Measurements from ENCODE around the gene SLC16A7. TPM values are rescaled to one million over a fixed set of nuclear protein-coding genes. Genes with fewer than 3 reads are reported as not detected.

SLC16A7 gene
- total RNA-seq, 2 experiments from 2014 or later: 33.0 to 34.8 TPM

DNA sequence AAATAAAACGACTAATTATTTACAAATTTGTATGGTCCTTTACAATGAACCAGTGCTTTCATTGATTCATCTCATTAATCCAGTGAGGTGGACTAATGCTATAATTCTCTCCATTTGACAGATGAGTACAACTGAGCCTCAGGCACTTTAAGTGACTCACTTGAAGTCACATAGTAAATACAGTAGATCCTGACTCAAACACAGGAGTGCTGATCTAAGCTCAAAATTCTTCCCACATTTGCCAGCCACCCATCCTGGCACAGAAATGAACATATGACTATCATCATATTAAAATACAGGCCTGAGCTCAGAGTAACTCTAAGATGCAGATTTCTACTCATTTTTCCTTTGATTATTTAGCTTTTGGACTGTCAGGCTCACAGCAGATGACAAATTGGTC lies 30.6 kb downstream of the SLC16A7 start:
- ATAC-seq (peak; percentile 71), DNase-seq (no peak)
- Mint-ChIP-seq H3K36me3 (ENCODE audit: low read depth) (peaks cover 21% of the 10 kb centered on the region), H3K9me3 (ENCODE audit: low read depth) (no peaks in the 10 kb centered on the region), H3K4me1 (peaks cover 51% of the 10 kb centered on the region), H3K27me3 (no peaks in the 10 kb centered on the region), H3K4me3 (no peak overlapping the region), H3K27ac (no peak overlapping the region)
- CTCF ChIA-PET: interaction anchor here (0.6 kb wide), 1 partner anchor 103 kb away, joined by 3 read pairs; no protein-coding TSS in a partner anchor
- intact Hi-C loops (cut with DNase I, micrococcal nuclease): no loop called here
- POLR2A ChIA-PET: interaction anchor here (0.6 kb wide), 1 partner anchor 8 kb away, joined by 4 read pairs; no protein-coding TSS in a partner anchor

DNA sequence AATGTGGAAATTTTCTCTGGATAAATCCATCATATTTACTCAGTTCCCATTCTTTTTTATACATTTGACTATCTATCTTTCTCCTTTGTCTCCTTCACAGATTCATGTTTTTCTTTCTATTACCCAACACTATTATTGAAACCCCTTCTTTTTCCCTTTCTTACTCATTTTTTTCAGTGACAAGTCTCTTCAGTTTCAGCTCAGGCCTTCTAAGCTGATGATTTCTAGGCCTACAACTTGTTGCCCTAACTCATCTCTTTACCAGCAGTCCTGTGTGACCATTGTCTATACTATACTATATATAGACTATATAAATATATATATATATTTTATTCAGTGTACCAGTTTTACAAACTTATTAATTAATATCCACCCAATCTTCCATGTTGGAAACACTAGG lies 31.8 kb downstream of the SLC16A7 start:
- no peak for DNase-seq
- peak; percentile 55 for ATAC-seq
- Mint-ChIP-seq H3K9me3 (ENCODE audit: low read depth) (no peaks in the 10 kb centered on the region), H3K36me3 (ENCODE audit: low read depth) (peaks cover 26% of the 10 kb centered on the region), H3K27ac (no peak overlapping the region), H3K27me3 (no peaks in the 10 kb centered on the region), H3K4me1 (peaks cover 56% of the 10 kb centered on the region), H3K4me3 (no peak overlapping the region)
- ChIA-PET POLR2A (interaction anchor here (0.6 kb wide), 2 partner anchors 18 to 30 kb away, joined by 3 to 5 read pairs; no protein-coding TSS in a partner anchor), CTCF (no interaction called here)
- intact Hi-C loops (cut with DNase I, micrococcal nuclease): loop anchor here in 1 of 2 experiments (1.0 kb wide), 1 partner anchor 30 kb away; no protein-coding TSS in a partner anchor

DNA sequence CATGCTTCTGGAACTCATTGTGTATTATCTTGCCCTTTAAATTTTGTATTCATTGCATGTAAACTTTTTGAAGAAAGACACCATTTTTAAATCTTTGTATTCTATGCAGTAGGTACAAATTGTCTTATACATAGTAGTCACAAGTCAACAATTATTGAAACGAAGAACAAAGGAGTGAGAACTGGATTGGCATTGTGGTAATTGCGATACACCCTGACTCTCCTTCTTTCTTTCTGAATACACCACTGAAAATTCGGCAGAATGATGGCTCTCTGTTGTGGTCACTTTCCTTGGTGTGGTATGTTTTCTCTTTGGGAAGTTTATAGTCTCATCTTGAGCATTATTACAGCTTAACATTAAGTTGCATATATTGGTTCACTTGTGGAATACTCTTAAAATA lies 34.1 kb downstream of the SLC16A7 start:
- H3K36me3 Mint-ChIP-seq (ENCODE audit: low read depth): peaks cover 32% of the 10 kb centered on the region
- POLR2A ChIA-PET: no interaction called here
- no peaks in the 10 kb centered on the region for H3K27me3 Mint-ChIP-seq
- peaks cover 61% of the 10 kb centered on the region for H3K4me1 Mint-ChIP-seq
- H3K9me3 Mint-ChIP-seq (ENCODE audit: low read depth): no peaks in the 10 kb centered on the region
- H3K4me3 Mint-ChIP-seq: no peak overlapping the region
- intact Hi-C loops (cut with DNase I, micrococcal nuclease): no loop called here
- CTCF ChIA-PET: no interaction called here
- no peak for DNase-seq
- no peak for ATAC-seq
- H3K27ac Mint-ChIP-seq: no peak overlapping the region

DNA sequence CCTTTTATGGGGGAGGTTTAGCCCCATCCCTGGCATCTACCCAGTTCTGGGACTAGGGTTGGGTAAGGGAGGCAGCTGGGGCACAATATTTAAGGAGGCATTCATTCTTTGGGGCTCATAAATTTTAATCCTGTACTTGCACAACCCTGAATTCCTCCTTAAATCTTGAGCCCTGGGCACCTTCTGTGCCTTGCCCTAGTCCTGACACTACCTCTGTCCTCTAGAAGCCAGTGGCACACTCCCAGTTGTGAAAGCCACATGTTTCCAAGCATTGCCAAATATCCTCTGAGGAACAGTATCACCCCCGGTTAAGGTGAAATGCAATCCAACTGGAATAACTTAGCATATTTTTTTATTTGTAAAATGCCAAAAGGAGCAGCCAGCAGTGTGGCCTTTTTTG lies 36.6 kb downstream of the SLC16A7 start:
- POLR2A ChIA-PET: no interaction called here
- H3K36me3 Mint-ChIP-seq (ENCODE audit: low read depth): peaks cover 28% of the 10 kb centered on the region
- CTCF ChIA-PET: interaction anchor here (1.9 kb wide), 1 partner anchor 19 kb away, joined by 5 read pairs; no protein-coding TSS in a partner anchor
- H3K4me3 Mint-ChIP-seq: no peak overlapping the region
- no peak for DNase-seq
- no peak for ATAC-seq
- H3K27me3 Mint-ChIP-seq: no peaks in the 10 kb centered on the region
- no peak overlapping the region for H3K27ac Mint-ChIP-seq
- peaks cover 58% of the 10 kb centered on the region for H3K4me1 Mint-ChIP-seq
- intact Hi-C loops (cut with DNase I, micrococcal nuclease): no loop called here
- H3K9me3 Mint-ChIP-seq (ENCODE audit: low read depth): no peaks in the 10 kb centered on the region

DNA sequence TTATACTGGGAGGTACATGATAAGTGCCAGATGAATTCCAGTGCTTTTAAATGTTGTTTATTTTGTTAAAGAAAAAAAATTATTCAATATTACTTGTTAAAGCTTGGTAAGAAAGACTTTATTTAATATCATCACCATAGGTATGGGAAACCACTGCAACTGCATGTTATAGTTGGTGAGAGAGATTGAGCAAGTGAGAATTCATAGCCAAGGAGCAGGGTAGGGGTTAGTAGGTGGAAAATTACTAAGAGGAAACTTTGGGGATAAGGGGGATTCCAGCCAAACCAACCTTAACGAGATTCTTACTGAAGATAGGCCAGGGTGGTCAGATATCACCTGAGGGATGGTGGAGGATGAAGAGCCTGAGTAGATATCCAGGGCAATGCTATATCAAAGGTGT lies 38.4 kb downstream of the SLC16A7 start:
- intact Hi-C loops (cut with DNase I, micrococcal nuclease): no loop called here
- no peaks in the 10 kb centered on the region for H3K27me3 Mint-ChIP-seq
- ATAC-seq (no peak), DNase-seq (no peak)
- no peaks in the 10 kb centered on the region for H3K9me3 Mint-ChIP-seq (ENCODE audit: low read depth)
- no peak overlapping the region for H3K27ac Mint-ChIP-seq
- ChIA-PET POLR2A (no interaction called here), CTCF (no interaction called here)
- H3K36me3 Mint-ChIP-seq (ENCODE audit: low read depth): peaks cover 21% of the 10 kb centered on the region
- H3K4me3 Mint-ChIP-seq: no peak overlapping the region
- H3K4me1 Mint-ChIP-seq: peaks cover 55% of the 10 kb centered on the region

DNA sequence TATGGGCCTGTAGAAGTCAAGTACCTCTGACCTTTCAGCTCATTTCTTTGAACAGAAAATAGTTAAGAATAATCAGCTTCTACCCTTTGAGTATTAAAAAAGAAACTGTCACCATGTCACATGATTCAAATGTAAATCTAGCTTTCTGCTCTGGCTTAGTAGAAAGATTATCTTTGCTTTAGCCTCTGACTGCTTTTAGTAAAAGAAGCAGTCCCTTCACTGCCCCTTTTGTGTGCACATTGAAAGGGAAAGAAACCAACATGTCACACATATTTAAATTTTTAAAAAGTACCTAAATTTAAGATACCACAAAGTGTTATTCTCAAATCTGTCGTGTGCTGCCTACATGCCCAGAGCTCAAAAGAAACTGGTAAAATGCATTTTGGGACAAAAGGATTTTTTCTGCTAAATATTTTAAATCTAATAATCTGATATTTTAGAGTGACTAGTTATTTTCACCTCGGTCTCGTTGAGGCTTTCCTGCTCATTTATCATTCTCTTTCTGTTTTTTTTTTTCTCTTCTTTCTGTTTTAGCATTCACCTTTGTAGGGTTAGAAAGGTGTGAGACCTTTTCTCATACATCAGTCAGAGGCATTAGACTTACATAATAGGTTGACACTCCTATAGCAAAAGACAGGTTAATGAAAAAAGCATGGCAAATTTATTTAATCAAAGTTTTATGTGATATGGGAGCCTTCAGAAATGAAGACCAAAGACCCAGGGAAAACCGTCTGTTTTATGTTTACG lies 41.3 kb downstream of the SLC16A7 start:
- no peak for DNase-seq
- Mint-ChIP-seq H3K4me3 (no peak overlapping the region), H3K9me3 (ENCODE audit: low read depth) (no peaks in the 10 kb centered on the region), H3K4me1 (peaks cover 42% of the 10 kb centered on the region), H3K27me3 (no peaks in the 10 kb centered on the region), H3K36me3 (ENCODE audit: low read depth) (peaks cover 14% of the 10 kb centered on the region), H3K27ac (no peak overlapping the region)
- ATAC-seq: peak; percentile 60
- intact Hi-C loops (cut with DNase I, micrococcal nuclease): no loop called here
- CTCF ChIA-PET: interaction anchor here (0.6 to 1.0 kb wide), 2 partner anchors 15 to 928 kb away, joined by 3 to 4 read pairs; no protein-coding TSS in a partner anchor
- POLR2A ChIA-PET: no interaction called here

DNA sequence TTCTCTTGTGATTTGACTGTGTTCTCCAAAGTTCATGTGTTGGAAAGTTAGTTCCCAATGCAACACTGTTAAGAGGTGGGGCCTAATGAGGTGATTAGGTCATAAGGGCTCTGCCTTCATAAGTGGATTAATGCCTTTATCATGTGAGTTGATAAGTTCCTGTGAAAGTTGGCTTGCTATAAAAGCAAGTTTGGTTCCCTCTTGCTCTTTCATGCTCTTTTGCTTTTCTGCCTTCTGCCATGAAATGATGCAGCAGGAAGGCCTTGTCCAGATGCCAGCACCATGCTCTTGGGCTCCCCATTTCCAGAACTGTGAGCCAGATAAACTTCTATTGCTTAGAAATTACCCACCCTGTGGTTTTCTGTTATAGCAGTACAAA lies 41.9 kb downstream of the SLC16A7 start:
- intact Hi-C loops (cut with DNase I, micrococcal nuclease): no loop called here
- DNase-seq (no peak), ATAC-seq (no peak)
- Mint-ChIP-seq H3K4me3 (no peak overlapping the region), H3K27ac (peak overlapping the region; percentile 59), H3K9me3 (ENCODE audit: low read depth) (no peaks in the 10 kb centered on the region), H3K36me3 (ENCODE audit: low read depth) (peaks cover 18% of the 10 kb centered on the region), H3K27me3 (no peaks in the 10 kb centered on the region), H3K4me1 (peaks cover 39% of the 10 kb centered on the region)
- ChIA-PET CTCF (interaction anchor here (1.9 kb wide), 1 partner anchor 198 kb away, joined by 4 read pairs; no protein-coding TSS in a partner anchor), POLR2A (no interaction called here)

DNA sequence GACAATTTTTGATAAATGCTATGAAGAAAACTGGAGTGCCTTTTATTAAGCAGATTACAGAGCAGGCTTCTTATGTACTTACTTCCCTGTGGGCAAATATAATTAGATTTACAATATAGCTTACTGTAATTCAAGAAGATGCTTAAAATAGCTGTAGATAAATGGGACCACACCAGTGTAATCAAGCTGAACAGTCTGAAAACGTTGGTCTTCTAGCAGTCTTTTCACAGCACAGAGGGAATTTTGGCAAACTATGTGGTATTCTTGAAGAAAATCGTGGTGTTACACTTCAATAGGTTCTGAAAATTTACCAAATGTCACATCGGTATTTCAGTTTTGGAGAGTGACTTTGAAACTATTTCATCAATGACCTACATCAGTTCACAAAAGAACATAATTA lies 47.7 kb downstream of the SLC16A7 start:
- H3K4me1 Mint-ChIP-seq: peaks cover 11% of the 10 kb centered on the region
- ATAC-seq (no peak), DNase-seq (no peak)
- POLR2A ChIA-PET: no interaction called here
- no peak overlapping the region for H3K4me3 Mint-ChIP-seq
- peaks cover 25% of the 10 kb centered on the region for H3K9me3 Mint-ChIP-seq (ENCODE audit: low read depth)
- H3K36me3 Mint-ChIP-seq (ENCODE audit: low read depth): peaks cover 65% of the 10 kb centered on the region
- CTCF ChIA-PET: no interaction called here
- no peak overlapping the region for H3K27ac Mint-ChIP-seq
- H3K27me3 Mint-ChIP-seq: no peaks in the 10 kb centered on the region
- intact Hi-C loops (cut with DNase I, micrococcal nuclease): no loop called here

DNA sequence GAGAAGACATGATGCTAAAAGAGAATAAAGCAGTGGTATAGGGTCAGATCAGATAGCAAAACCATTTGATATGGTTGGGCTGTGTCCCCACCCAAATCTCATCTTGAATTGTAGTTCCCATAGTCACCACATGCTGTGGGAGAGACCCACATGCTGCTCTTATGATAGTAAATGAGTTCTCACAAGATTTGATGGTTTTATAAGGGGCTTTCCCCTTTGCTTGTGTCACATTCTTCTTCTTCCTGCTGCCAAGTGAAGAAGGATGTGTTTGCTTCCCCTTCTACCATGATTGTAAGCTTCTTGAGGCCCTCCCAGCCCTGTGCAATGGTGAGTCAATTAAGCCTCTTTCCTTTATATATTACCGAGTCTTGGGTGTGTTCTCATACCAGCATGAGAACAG lies 49.4 kb downstream of the SLC16A7 start:
- no peaks in the 10 kb centered on the region for H3K27me3 Mint-ChIP-seq
- POLR2A ChIA-PET: no interaction called here
- peaks cover 25% of the 10 kb centered on the region for H3K9me3 Mint-ChIP-seq (ENCODE audit: low read depth)
- no peak overlapping the region for H3K4me3 Mint-ChIP-seq
- H3K36me3 Mint-ChIP-seq (ENCODE audit: low read depth): peaks cover 66% of the 10 kb centered on the region
- ATAC-seq (peak; percentile 42), DNase-seq (no peak)
- intact Hi-C loops (cut with DNase I, micrococcal nuclease): no loop called here
- CTCF ChIA-PET: interaction anchor here (0.6 kb wide), 1 partner anchor 1582 kb away, joined by 3 read pairs; no protein-coding TSS in a partner anchor
- H3K27ac Mint-ChIP-seq: no peak overlapping the region
- H3K4me1 Mint-ChIP-seq: peaks cover 22% of the 10 kb centered on the region

DNA sequence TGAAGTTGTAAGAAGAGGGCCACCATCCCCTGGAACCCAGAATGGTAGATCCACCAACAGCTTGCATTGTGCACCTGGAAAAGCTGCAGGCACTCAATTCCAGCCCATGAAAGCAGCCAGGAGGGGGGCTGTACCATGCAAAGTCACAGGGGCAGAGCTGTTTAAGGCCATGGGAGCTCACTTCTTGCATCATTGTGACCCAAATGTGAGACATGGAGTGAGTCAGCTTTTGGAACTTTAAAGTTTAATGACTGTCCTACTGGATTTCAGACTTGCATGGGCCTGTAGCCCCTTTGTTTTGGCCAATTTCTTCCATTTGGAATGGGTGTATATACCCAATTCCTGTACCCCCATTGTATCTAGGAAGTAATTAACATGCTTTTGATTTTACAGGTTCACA lies 50.8 kb downstream of the SLC16A7 start:
- intact Hi-C loops (cut with DNase I, micrococcal nuclease): no loop called here
- Mint-ChIP-seq H3K4me3 (no peak overlapping the region), H3K36me3 (ENCODE audit: low read depth) (peaks cover 66% of the 10 kb centered on the region), H3K27me3 (no peaks in the 10 kb centered on the region), H3K9me3 (ENCODE audit: low read depth) (peaks cover 25% of the 10 kb centered on the region), H3K4me1 (peaks cover 36% of the 10 kb centered on the region), H3K27ac (no peak overlapping the region)
- POLR2A ChIA-PET: no interaction called here
- ATAC-seq: no peak
- no peak for DNase-seq
- CTCF ChIA-PET: no interaction called here

DNA sequence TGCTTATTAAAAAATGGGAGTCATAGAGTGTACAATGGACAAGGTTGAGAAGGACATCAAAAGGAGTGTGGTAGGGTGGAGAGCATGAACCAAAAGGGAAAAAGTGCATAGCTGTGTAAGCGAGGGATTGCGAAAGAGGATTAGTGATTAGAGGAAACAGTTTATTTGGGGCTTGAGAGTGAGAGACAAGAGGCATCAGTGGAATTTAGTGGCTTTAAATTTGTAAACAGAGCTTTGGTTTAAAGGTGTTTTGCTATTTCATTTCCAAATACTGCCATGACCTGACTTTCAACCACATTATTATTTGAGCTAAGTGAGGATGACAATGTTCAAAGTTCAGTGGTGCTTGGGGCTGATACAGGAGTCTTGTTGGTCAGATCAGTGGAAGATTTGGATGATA lies 53.4 kb downstream of the SLC16A7 start:
- DNase-seq (no peak), ATAC-seq (no peak)
- no peak overlapping the region for H3K4me3 Mint-ChIP-seq
- H3K27ac Mint-ChIP-seq: no peak overlapping the region
- no peaks in the 10 kb centered on the region for H3K27me3 Mint-ChIP-seq
- H3K36me3 Mint-ChIP-seq (ENCODE audit: low read depth): peaks cover 47% of the 10 kb centered on the region
- CTCF ChIA-PET: interaction anchor here (1.1 kb wide), 1 partner anchor 186 kb away, joined by 3 read pairs; no protein-coding TSS in a partner anchor
- peaks cover 22% of the 10 kb centered on the region for H3K9me3 Mint-ChIP-seq (ENCODE audit: low read depth)
- intact Hi-C loops (cut with DNase I, micrococcal nuclease): no loop called here
- H3K4me1 Mint-ChIP-seq: peaks cover 36% of the 10 kb centered on the region
- POLR2A ChIA-PET: interaction anchor here (0.7 kb wide), 1 partner anchor 278 kb away, joined by 5 read pairs; no protein-coding TSS in a partner anchor

DNA sequence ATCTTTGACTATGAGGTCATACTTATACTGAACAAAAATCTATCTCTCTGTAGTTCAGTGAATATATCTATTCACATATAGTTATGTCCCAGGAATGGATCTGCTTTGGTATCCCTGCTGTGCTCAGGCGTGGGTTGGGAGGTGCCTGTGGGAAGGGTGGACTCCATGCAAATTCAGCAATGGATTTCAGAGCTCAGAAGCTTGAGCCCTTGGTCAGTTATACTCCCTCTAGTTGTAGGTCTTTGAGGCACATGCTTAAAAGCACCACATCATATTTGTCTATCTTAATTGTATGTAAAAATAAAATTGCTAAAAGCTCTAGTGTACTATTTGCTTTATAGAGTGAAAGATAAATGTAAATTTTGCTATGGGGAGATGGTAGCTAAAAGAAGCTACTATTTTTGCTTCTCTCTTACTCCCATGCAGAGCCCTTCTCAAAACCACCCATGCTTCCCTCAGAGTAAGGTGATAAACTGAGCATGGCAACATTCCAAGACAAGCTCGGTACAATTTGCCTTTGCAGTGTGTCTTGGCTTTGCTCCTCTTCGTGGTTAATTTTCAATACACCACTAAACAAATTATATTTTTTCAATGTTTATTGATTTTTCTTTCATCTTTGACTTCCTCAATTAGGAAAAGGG lies 54.9 kb downstream of the SLC16A7 start:
- Mint-ChIP-seq H3K9me3 (ENCODE audit: low read depth) (peaks cover 11% of the 10 kb centered on the region), H3K4me1 (peaks cover 35% of the 10 kb centered on the region), H3K36me3 (ENCODE audit: low read depth) (peaks cover 40% of the 10 kb centered on the region), H3K4me3 (no peak overlapping the region), H3K27me3 (no peaks in the 10 kb centered on the region), H3K27ac (peak overlapping the region; percentile 37)
- ATAC-seq (peak; percentile 19), DNase-seq (no peak)
- ChIA-PET CTCF (interaction anchor here (1.0 to 1.7 kb wide), 4 partner anchors 9 to 43 kb away, joined by 3 to 9 read pairs (median 4); no protein-coding TSS in a partner anchor), POLR2A (no interaction called here)
- intact Hi-C loops (cut with DNase I, micrococcal nuclease): no loop called here

Data from activated CD4-positive, alpha-beta T cell treated with anti-CD3 and anti-CD28 coated beads for 36 hours (primary cell).